Measurements from ENCODE around the gene FAAP100. TPM values are rescaled to one million over a fixed set of nuclear protein-coding genes. Genes with fewer than 3 reads are reported as not detected.

The FAAP100 gene
- total RNA-seq, 2 donors from 2014 or later, result 27.8 to 50.4 TPM

- Histone ChIP-seq H3K4me3 (peak overlapping the region; percentile 90 to 99), H3K27me3 (no peaks in the 10 kb centered on the region), H3K9me3 (no peaks in the 10 kb centered on the region), H3K4me1 (peaks cover 32% of the 10 kb centered on the region), H3K27ac (peak overlapping the region in 3 of 4 donors; percentile 44 to 100 (median 99)), H3K36me3 (replicated peaks in 1 of 2; ENCODE audit: insufficient read depth in 1 of 2, low read depth in 2 of 2) (peaks cover 0 to 9% of the 10 kb centered on the region in 2 donors)
- WGBS, 2 donors, result 6 to 10% methylated on average over 16 to 22 of the region's 22 CpGs
- no peak for TF ChIP-seq POLR2A (IDR thresholded peaks at IDR 0.05)
- TF ChIP-seq, protein P1, sequence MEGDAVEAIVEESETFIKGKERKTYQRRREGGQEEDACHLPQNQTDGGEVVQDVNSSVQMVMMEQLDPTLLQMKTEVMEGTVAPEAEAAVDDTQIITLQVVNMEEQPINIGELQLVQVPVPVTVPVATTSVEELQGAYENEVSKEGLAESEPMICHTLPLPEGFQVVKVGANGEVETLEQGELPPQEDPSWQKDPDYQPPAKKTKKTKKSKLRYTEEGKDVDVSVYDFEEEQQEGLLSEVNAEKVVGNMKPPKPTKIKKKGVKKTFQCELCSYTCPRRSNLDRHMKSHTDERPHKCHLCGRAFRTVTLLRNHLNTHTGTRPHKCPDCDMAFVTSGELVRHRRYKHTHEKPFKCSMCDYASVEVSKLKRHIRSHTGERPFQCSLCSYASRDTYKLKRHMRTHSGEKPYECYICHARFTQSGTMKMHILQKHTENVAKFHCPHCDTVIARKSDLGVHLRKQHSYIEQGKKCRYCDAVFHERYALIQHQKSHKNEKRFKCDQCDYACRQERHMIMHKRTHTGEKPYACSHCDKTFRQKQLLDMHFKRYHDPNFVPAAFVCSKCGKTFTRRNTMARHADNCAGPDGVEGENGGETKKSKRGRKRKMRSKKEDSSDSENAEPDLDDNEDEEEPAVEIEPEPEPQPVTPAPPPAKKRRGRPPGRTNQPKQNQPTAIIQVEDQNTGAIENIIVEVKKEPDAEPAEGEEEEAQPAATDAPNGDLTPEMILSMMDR (IDR thresholded peaks at IDR 0.05), result no peak
- intact Hi-C loops (cut with DNase I), result no loop called here
- ATAC-seq, result no peak
- no peak for DNase-seq
Measured at GRCh38 chr17:81509972-81510784, 42.0 kb downstream of the FAAP100 start.

DNA sequence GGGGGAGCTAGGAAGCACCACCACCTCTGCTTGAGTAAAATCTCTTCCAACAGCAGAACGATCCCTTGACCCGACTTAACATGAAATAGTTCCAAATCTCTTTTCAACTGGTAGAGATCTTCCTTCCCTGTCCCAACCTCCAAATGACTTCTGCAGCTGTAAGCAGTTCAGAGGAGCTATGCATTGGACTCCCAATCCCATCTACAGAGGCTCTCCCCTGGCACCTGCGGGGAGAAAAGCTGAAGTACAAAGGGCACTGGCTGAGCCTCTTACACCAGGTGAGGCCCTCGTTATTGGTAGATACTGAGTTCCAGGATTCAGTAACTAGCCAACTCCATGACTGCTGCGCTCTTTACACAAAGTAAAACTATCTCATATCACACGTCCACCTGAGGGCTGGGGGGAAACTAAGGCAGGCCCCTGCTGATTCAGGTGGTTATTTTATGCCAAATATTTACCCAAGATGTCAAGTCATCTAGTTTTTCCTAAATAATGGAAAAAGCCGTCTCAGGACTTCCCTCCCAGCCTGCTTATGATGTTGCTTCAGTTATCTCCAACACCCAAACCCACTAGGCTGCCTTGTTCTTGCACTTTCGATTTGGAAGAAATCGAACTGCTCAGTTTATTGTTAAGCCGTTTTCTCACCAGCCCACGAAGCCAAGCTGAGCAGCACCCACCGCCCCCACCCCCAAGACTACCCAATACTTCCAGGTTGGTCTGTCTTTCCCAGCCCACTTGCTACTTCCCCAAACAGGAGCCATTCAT lies 42.8 kb downstream of the FAAP100 start:
- intact Hi-C loops (cut with DNase I), result no loop called here
- Histone ChIP-seq H3K36me3 (replicated peaks in 1 of 2; ENCODE audit: insufficient read depth in 1 of 2, low read depth in 2 of 2) (peaks cover 0 to 9% of the 10 kb centered on the region in 2 donors), H3K27ac (peak overlapping the region in 3 of 4 donors; percentile 44 to 100 (median 99)), H3K9me3 (no peaks in the 10 kb centered on the region), H3K27me3 (no peaks in the 10 kb centered on the region), H3K4me3 (peak overlapping the region; percentile 4 to 90), H3K4me1 (peaks cover 32% of the 10 kb centered on the region)
- peak in 2 of 3 donors; percentile 26 to 30 for TF ChIP-seq POLR2A (IDR thresholded peaks at IDR 0.05)
- TF ChIP-seq, protein P1 (IDR thresholded peaks at IDR 0.05), result peak in 1 of 7 experiments; percentile 13
- DNase-seq (peak in 2 of 4 donors; percentile 36 to 50), ATAC-seq (no peak)
- 23 to 27% methylated on average over 12 of the region's 12 CpGs for WGBS, 2 donors

DNA sequence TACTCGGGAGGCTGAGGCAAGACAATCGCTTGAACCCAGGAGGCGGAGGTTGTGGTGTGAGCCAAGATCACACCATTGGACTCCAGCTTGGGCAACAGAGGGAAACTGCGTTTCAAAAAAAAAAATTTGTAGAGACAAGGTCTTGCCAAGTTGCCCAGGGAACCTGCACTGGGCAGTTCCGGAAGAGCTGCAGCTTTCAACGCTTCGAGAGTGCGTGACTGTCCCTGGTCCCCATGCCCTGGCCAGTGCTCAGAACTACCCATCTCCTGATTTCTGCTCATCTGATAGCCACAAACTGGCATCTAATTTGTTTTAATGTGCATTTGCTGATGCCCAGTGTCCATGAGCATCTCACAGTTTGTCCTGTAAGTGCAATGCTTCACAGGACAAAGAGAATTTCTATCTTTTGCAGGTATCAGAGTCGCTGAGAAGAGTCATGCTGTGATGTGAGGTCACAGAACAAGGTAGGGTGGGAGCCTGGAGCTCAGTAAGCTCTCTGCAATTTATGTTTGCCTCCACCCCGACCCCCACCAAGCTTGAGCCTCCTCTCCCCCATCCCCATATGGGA lies 43.4 kb downstream of the FAAP100 start:
- Histone ChIP-seq H3K27ac (peak overlapping the region in 3 of 4 donors; percentile 44 to 100 (median 99)), H3K36me3 (replicated peaks in 1 of 2; ENCODE audit: insufficient read depth in 1 of 2, low read depth in 2 of 2) (peaks cover 0 to 9% of the 10 kb centered on the region in 2 donors), H3K27me3 (no peaks in the 10 kb centered on the region), H3K4me1 (peaks cover 26% of the 10 kb centered on the region), H3K4me3 (no peak overlapping the region), H3K9me3 (no peaks in the 10 kb centered on the region)
- intact Hi-C loops (cut with DNase I), result no loop called here
- ATAC-seq, result no peak
- 60 to 61% methylated on average over 10 of the region's 10 CpGs for WGBS, 2 donors
- TF ChIP-seq POLR2A (IDR thresholded peaks at IDR 0.05), result peak in 1 of 3 donors; percentile 24
- TF ChIP-seq, protein P1 (IDR thresholded peaks at IDR 0.05), result no peak
- DNase-seq, result peak in 1 of 4 donors; percentile 38

DNA sequence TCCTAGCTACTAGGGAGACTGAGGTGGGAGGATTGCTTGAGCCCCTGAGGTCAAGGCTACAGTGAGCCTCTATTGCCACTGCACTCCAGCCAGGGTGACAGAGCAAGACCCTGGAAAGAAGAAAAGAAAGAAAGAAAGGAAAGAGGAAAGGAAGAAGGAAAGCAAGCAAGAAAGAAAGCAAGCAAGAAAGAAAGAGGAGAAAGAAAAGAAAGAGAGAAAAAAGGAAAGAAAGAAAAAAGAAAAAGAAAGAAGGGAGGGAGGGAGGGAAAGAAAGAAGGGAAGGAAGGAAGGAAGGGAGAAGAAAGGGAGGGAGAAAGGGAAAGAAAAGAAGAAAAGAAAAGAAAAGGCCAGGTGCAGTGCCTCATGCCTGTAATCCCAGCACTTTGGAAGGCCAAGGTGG lies 48.5 kb downstream of the FAAP100 start:
- Histone ChIP-seq H3K9me3 (no peaks in the 10 kb centered on the region), H3K27me3 (no peaks in the 10 kb centered on the region), H3K4me3 (no peak overlapping the region), H3K27ac (no peak overlapping the region), H3K4me1 (peaks cover 3% of the 10 kb centered on the region), H3K36me3 (replicated peaks in 1 of 2; ENCODE audit: insufficient read depth in 1 of 2, low read depth in 2 of 2) (no peaks in the 10 kb centered on the region)
- intact Hi-C loops (cut with DNase I), result no loop called here
- ATAC-seq (no peak), DNase-seq (no peak)
- TF ChIP-seq POLR2A (IDR thresholded peaks at IDR 0.05), result no peak
- TF ChIP-seq, protein P1 (IDR thresholded peaks at IDR 0.05), result no peak

Data from body of pancreas (tissue), 4 donors.